HG03280 (cell line): ENCODE results near the gene SMTN.

Source experiments
- ATAC-seq: cut with Tn5 transposase; IDR thresholded peaks from one replicate; pipeline ENCODE4 v1.9.1; 2021; ENCODE audit warnings: mild to moderate bottlenecking, moderate library complexity; ENCODE audit not compliant: unreplicated experiment

Gene SMTN

GRCh38 chr22:31125521-31126117 lies 44.5 kb downstream of the SMTN start:
- no peak for ATAC-seq

DNA sequence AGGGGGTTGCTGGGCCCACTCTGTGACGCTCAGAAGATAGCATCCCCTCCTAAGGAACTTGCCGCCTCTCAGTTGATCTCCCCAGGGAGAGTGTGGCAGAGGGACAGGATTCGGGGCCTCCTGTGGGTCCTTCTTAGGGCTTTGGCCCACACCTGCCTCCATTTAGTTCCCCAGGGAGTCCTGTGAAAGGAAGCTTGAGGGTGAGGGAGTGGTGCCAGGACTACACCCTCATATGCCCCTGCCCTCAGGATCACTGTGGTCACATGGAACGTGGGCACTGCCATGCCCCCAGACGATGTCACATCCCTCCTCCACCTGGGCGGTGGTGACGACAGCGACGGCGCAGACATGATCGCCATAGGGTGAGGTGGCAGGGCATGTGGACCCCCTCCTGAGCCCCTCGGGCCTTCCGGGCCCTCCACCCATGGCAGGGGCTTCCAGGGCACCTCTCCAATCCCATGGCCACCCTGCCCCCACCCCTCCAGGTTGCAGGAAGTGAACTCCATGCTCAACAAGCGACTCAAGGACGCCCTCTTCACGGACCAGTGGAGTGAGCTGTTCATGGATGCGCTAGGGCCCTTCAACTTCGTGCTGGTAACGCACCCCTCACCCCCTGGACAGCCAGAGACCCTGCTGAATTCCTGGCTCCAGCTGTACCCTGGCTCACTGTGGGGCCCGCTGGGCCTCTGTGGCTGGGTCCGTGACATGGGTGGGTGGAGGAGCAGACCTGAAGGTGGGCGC lies 45.2 kb downstream of the SMTN start:
- ATAC-seq: no peak

- no peak for ATAC-seq
Observed at GRCh38 chr22:31126869-31127175, 45.7 kb downstream of the SMTN start.

DNA sequence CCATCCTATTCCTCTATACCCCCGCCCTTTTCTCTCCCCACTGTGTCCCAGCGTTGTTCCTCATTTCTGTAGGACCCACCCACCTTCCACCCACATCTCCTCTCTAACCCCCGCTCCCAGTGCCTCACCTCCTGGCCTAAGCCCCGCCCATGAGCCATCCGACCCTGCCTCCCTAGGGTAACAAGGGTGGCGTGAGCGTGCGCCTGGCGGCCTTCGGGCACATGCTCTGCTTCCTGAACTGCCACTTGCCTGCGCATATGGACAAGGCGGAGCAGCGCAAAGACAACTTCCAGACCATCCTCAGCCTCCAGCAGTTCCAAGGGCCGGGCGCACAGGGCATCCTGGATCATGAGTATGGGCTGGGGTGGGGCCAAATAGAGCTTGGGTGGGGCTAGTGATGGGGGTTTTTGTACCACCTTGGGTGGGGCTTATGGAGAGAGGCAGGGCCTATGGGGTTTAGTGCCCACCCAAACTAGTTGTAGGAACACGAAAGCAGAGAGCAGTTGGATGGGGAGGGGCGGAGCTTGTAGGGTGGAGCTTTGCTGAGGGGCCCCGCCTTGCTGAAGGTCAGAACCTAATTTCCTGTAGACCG lies 46.2 kb downstream of the SMTN start:
- no peak for ATAC-seq

GRCh38 chr22:31128156-31128555 lies 47.0 kb downstream of the SMTN start:
- no peak for ATAC-seq

- no peak for ATAC-seq
Observed at GRCh38 chr22:31130873-31131272, 49.8 kb downstream of the SMTN start.

- ATAC-seq: no peak
Observed at GRCh38 chr22:31133911-31134310, 52.8 kb downstream of the SMTN start.

GRCh38 chr22:31134688-31135087 lies 53.6 kb downstream of the SMTN start:
- no peak for ATAC-seq

DNA sequence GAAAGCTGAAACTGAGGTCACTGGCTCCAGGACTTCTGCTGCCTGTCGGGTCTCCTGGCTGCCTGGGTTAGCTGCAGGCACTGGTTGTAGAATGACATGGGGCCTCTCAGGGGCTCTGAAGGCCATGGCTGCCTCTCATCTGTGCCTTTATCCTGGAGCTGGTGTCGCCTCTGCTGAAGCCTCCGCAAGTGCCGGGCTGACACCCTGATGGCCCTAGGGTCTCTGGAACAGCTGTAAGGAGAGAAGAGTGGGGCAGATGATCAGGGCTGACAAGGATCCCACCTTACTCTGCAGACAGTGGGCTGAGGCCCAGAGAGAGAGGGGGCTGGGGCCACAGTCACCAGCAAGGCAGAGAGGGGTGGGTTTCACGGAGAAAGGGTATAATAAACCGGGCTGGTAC lies 54.6 kb downstream of the SMTN start:
- ATAC-seq: no peak

DNA sequence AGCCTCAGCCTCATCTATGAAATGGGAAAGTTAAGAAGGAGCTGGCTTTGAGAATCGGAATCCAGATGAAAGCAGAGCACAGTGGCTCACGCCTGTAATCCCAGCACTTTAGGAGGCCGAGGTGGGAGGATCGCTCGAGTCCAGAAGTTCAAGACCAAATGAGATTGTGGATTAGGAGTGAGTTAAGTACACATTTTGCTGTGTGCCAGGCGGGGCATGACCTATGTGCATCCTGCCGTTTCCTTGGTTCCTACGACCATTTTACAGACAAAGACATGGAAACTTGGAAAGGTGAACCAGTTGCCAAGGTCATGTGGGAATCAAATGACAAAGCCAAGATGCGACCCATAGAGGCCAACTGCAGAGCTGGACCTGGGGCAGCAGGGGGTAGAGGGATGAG lies 55.0 kb downstream of the SMTN start:
- ATAC-seq: no peak

DNA sequence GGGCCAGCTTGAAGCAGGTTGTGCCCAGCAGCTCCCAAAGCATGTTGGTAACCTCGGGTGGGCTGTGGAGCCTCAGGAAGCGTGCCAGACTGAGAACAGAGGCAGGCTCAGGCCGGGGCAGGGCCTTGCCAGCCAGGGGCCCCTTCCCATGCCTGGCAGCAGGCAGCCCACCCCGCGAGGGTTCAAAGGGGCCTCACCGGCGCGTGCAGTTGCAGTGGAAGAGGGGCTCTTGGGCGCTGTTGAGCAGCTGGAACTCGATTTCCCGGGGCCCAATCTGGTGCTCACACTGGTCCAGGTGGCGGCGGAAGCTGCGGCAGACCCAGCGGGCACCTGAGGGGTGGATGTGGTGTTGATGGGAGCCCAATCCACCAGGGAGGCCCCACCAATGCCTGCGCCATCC lies 55.6 kb downstream of the SMTN start:
- no peak for ATAC-seq

- ATAC-seq: no peak
Observed at GRCh38 chr22:31137721-31138120, 56.6 kb downstream of the SMTN start.

DNA sequence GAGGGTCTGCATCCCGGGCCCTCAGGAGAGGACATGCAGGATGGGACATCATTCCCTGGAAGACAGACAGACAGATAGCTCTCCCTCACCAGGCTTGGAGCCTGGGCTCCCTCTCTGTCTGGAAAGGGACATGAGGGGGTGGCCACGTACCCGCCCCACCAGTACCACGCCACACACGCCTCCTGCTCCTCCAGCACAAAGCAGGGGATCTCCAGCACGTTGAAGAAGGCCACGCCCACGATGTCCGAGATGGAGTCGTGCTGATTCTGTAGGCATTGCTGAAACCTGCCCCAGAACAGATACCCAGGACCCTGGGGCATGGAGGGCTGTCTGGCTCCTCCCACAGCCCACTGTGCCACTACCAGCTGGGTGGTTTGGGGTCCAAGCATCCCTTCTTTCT lies 57.0 kb downstream of the SMTN start:
- ATAC-seq: no peak

DNA sequence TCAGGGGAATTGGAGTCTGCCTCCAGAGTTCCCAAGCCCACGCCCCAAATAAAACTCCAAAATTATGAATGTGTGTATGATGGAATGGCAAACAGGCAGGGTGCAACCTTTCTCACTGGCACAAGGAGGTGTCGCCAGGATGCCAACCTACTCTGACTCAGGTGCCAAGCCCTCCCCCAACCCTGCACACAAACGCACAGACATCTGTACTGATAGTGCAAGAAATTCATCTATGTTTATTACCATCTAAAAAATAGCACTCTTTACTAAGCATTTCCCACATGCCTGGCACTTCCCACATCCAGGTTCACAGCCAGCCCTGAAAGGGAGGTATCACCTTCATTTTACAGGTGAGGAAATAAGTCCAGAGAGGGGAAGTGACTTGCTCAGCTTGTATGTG lies 57.9 kb downstream of the SMTN start:
- ATAC-seq: no peak

DNA sequence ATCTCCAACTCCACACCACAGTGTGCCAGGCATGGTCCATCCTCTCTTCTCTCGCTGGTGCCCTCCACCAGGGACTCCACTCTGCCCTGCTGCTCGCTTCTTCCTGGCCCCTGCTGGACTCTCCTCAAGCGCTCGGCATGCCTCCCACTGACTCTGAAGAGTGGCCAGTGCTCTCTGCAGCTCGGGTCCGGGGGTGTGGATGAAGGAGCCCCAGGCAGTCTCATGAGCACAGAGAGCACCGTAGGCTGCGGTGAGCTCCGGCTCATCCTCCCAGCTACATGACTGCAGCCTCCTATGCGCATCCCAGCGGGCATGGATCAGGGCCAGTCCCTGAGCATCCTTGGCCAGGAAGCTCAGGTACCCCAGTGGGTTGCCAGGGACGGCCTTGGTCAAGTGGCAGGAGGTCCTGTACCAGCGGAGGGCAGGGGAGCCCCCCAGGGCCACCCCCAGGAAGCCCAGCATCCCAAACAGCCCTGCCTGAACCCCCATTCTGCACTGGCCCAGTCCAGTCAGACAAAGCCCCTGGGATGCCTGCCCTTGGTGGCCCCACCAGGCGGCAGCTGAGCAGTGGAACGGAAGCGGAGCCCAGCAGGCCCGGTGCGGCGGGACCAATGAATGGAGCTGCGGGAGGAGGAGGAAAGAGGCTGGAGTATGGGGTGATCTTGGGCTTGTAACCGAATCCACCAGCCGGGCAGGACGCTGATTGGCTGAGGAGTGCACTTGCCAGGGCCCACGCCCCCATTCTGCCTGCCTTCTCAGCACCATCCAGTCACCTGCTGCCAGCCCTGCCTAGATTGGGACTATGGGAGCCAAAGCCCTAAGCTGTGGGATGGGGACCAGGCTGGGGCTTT lies 59.0 kb downstream of the SMTN start, which contains the start of gene PLA2G3:
Gene PLA2G3 (minus strand): TSS at position 643 of the 851 bp plus-strand sequence. CDS start 154 bp downstream, at position 489.
- ATAC-seq: no peak

GRCh38 chr22:31140746-31141145 lies 59.6 kb downstream of the SMTN start:
- ATAC-seq: no peak

DNA sequence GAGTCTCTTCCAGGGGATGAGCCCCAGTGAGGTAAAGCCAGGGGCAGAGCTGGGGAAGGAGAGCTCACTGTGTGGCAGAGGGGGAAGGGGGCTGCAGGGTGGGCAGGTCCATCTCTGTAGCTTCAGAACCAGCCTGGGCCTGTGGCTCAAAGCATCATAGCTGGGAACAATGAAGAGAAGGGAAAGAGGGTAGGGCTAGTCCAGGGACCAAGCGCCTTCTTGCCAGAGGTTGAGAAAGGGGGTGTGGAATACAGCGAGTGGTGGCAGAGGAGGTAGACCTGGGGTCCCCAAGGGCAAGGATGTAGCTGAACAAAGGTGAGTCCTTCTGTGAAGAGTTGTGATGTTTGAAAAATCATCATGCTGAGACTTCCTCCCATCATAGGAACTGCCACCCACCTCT lies 60.4 kb downstream of the SMTN start:
- ATAC-seq: no peak

DNA sequence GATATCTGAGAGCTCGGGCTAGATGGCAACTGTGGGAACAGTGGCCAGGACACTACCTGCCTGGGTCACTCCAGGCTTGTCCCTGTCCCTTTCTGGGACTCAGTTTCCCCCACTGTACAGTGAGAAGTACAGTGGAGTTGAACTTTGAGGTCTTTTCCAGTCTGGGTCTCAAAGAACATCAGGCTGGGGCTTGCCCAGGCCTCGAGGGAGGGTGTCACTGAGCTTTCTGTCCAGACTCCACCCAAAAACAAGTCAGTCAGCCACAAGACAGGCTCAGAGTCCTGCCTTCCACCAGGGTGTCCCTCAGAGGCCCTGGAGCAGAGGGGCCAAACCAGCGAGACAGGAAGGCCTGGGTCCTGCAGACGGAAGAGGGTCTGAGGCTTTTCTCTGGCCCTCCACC lies 61.2 kb downstream of the SMTN start:
- ATAC-seq: no peak

GRCh38 chr22:31143038-31143437 lies 61.9 kb downstream of the SMTN start:
- no peak for ATAC-seq

GRCh38 chr22:31143537-31143936 lies 62.4 kb downstream of the SMTN start:
- ATAC-seq: no peak

DNA sequence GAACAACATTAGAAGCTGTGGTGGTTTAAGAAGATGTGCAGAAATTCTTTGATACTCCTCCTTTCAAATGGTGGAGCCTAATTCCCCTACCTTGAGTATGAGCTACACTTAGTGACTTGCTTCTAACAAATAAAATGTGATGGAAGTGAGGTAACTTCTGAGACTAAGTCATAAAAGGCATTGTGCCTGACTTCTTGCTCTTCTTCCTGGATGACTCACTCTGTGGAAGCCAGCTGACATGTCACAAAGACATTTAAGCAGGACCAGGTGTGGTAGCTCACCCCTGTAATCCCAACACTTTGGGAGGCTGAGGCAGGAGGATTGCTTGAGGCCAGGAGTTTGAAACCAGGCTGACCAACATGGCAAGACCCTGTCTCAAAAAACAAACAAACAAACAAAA lies 63.1 kb downstream of the SMTN start:
- no peak for ATAC-seq

- ATAC-seq: no peak
Observed at GRCh38 chr22:31148488-31148887, 67.4 kb downstream of the SMTN start.
